RWPE2 (cell line): ENCODE measurements around the gene CES3.

ENCODE experiments used
- ATAC-seq: fragments of 200-7000 bp; cut with Tn5 transposase; 3 replicates; pipeline ENCODE4 v1.9.1; 2021; ENCODE audit warnings: low read depth
- DNase-seq: peaks from one replicate; pipeline ENCODE4 v3.0.0-alpha.2; 2020; ENCODE audit warnings: low spot score
- H3K27ac ChIP-seq: fragments of 450-650 bp; 2 replicates; pipeline ENCODE4 v1.5.1; 2017; ENCODE audit warnings: mild to moderate bottlenecking; ENCODE audit not compliant: poor library complexity, severe bottlenecking
- H3K27me3 ChIP-seq: fragments of 250-450 bp; sonication (Bioruptor Pico); 2 replicates; pipeline ENCODE4 v1.5.1; 2021; ENCODE audit warnings: mild to moderate bottlenecking, moderate library complexity; ENCODE audit not compliant: insufficient read depth, poor library complexity, severe bottlenecking
- H3K36me3 ChIP-seq: fragments of 250-450 bp; sonication (Bioruptor Pico); 2 replicates; pipeline ENCODE4 v1.5.1; 2020; ENCODE audit warnings: low read depth, mild to moderate bottlenecking, moderate library complexity
- H3K4me1 ChIP-seq: fragments of 250-450 bp; sonication (Bioruptor Pico); 2 replicates; pipeline ENCODE4 v1.5.1; 2021; ENCODE audit warnings: mild to moderate bottlenecking, moderate library complexity; ENCODE audit not compliant: insufficient read depth, poor library complexity, severe bottlenecking
- H3K4me3 ChIP-seq: fragments of 250-450 bp; sonication (Bioruptor Pico); 2 replicates; pipeline ENCODE4 v1.5.1; 2021; ENCODE audit warnings: mild to moderate bottlenecking, moderate library complexity; ENCODE audit not compliant: severe bottlenecking
- H3K9me3 ChIP-seq: fragments of 250-450 bp; sonication (Bioruptor Pico); 2 replicates; pipeline ENCODE4 v1.5.1; 2021; ENCODE audit warnings: mild to moderate bottlenecking, moderate library complexity; ENCODE audit not compliant: severe bottlenecking
- CTCF ChIP-seq: fragments of 450-650 bp; IDR thresholded peaks from one replicate; pipeline ENCODE4 v1.5.1; 2017; ENCODE audit warnings: mild to moderate bottlenecking, moderate library complexity; ENCODE audit not compliant: poor library complexity, severe bottlenecking

The CES3 gene

GRCh38 chr16:66948837-66949225 lies 12.2 kb upstream of the CES3 start:
- Histone ChIP-seq H3K36me3 (no peaks in the 10 kb centered on the region), H3K4me3 (peak overlapping the region; percentile 25), H3K27ac (peak overlapping the region; percentile 49), H3K9me3 (no peaks in the 10 kb centered on the region), H3K27me3 (no peaks in the 10 kb centered on the region), H3K4me1 (peaks cover 10% of the 10 kb centered on the region)
- no peak for DNase-seq
- no peak for TF ChIP-seq CTCF
- ATAC-seq: peak; percentile 6; the same call in 2 of the 3 replicates

- no peaks in the 10 kb centered on the region for H3K27me3 ChIP-seq
- no peak for TF ChIP-seq CTCF
- H3K4me1 ChIP-seq: peaks cover 12% of the 10 kb centered on the region
- ATAC-seq (no peak), DNase-seq (no peak)
- H3K36me3 ChIP-seq: no peaks in the 10 kb centered on the region
- H3K9me3 ChIP-seq: no peaks in the 10 kb centered on the region
- no peak overlapping the region for H3K4me3 ChIP-seq
- no peak overlapping the region for H3K27ac ChIP-seq
Observed at GRCh38 chr16:66949472-66949871, 11.6 kb upstream of the CES3 start.

GRCh38 chr16:66950437-66950836 lies 10.6 kb upstream of the CES3 start:
- ATAC-seq (no peak), DNase-seq (no peak)
- Histone ChIP-seq H3K27me3 (no peaks in the 10 kb centered on the region), H3K4me1 (peaks cover 12% of the 10 kb centered on the region), H3K4me3 (no peak overlapping the region), H3K9me3 (no peaks in the 10 kb centered on the region), H3K36me3 (no peaks in the 10 kb centered on the region), H3K27ac (no peak overlapping the region)
- no peak for TF ChIP-seq CTCF

GRCh38 chr16:66950971-66951790 lies 9.9 kb upstream of the CES3 start:
- TF ChIP-seq CTCF: no peak
- H3K4me3 ChIP-seq: no peak overlapping the region
- no peak for DNase-seq
- no peaks in the 10 kb centered on the region for H3K36me3 ChIP-seq
- no peaks in the 10 kb centered on the region for H3K27me3 ChIP-seq
- H3K9me3 ChIP-seq: no peaks in the 10 kb centered on the region
- H3K4me1 ChIP-seq: peaks cover 12% of the 10 kb centered on the region
- H3K27ac ChIP-seq: no peak overlapping the region
- no peak for ATAC-seq
